Transverse colon (tissue), 4 donors: Measurements from ENCODE around the gene IFT25. TPM values are rescaled to one million over a fixed set of nuclear protein-coding genes. Genes with fewer than 3 reads are reported as not detected.

Source experiments
- DNase-seq: peaks from one replicate; pipeline ENCODE4 v3.0.0-alpha.2; 2019
- H3K27ac ChIP-seq, 4 donors: fragments of 200-600 bp; sonication (generic); 2 replicates each; pipeline ENCODE4 v1.5.1; 2016 to 2018; ENCODE audit warnings: inconsistent platforms in 4 of 4
- H3K27me3 ChIP-seq: fragments of 200-600 bp; sonication (generic); 2 replicates; pipeline ENCODE4 v1.5.1; 2017; ENCODE audit warnings: inconsistent platforms
- H3K36me3 ChIP-seq, 4 donors: fragments of 200-600 bp; sonication (generic); 2 replicates each; pipeline ENCODE4 v1.5.1; 2017 to 2019; ENCODE audit warnings: inconsistent platforms in 4 of 4
- H3K4me1 ChIP-seq, 4 donors: fragments of 200-600 bp; sonication (generic); 2 replicates each; pipeline ENCODE4 v1.5.1; 2017 to 2020; ENCODE audit warnings: inconsistent platforms in 4 of 4
- H3K4me3 ChIP-seq, 4 donors: fragments of 200-600 bp; sonication (generic); 1 replicate in 1 of 4; 2 replicates in 3 of 4; pipeline versions ENCODE4 v1.5.1 to v1.6.1; 2017 to 2019; ENCODE audit warnings: inconsistent platforms in 4 of 4
- H3K9me3 ChIP-seq, 2 donors: fragments of 200-600 bp; sonication (generic); 2 replicates each; pipeline ENCODE4 v1.5.1; 2017 to 2019; ENCODE audit warnings: inconsistent platforms in 2 of 2
- EP300 ChIP-seq: sonication (generic); formaldehyde crosslinking; IDR thresholded peaks from one replicate; pipeline ENCODE4 v1.6.1; 2017; ENCODE audit warnings: antibody characterized with exemption, low read depth
- POLR2A ChIP-seq: fragments of 450-650 bp; IDR thresholded peaks from one replicate; pipeline ENCODE4 v1.6.1; 2016; ENCODE audit warnings: antibody characterized with exemption, mild to moderate bottlenecking, moderate library complexity
- POLR2AphosphoS5 ChIP-seq, 3 donors: sonication (generic); formaldehyde crosslinking; IDR thresholded peaks; one replicate each; pipeline ENCODE4 v1.6.1; 2016; ENCODE audit warnings: antibody characterized with exemption in 3 of 3
- WGBS, 2 donors: methylation state at CpG; one replicate each; pipeline ENCODE4 v1.1.5; 2018; ENCODE audit warnings: low coverage in 1 of 2; 5-methylcytosine and 5-hydroxymethylcytosine counted together
- in situ Hi-C, 4 donors: fragments of 200-750 bp; cut with MboI; loops; one replicate each; pipeline versions ENCODE4 v1.15.0 to v1.15.1; 2017; ENCODE audit warnings: low sequenced_read_pairs in 3 of 4, low pct_ligation_motif_present in 1 of 4, low pct_unique_long_range_greater_than_20kb in 1 of 4
- intact Hi-C: fragments of 100-400 bp; cut with DNase I; formaldehyde crosslinking; loops from one replicate; pipeline ENCODE4 v1.15.1; 2023; ENCODE audit warnings: low total_unique reads
- total RNA-seq, 4 donors: library from RNA; depleted of rRNA; stranded (reverse); fragments of >200 nt; gene quantifications; one replicate each; pipeline ENCODE4 v1.1.0, GENCODE V29; 2016
- TF ChIP-seq, protein P1 (sequence below), 5 experiments: fragments of 200-600 bp in 3 of 5; fragments of 450-650 bp in 2 of 5; sonication (generic) in 3 of 5; IDR thresholded peaks; 1 replicate in 2 of 5; 2 replicates in 3 of 5; pipeline ENCODE4 v1.5.1; 2016 to 2017; ENCODE audit warnings: antibody characterized with exemption in 5 of 5, inconsistent platforms in 3 of 5, mild to moderate bottlenecking in 2 of 5, moderate library complexity in 1 of 5

Gene IFT25
- total RNA-seq, 4 donors from 2014 or later, result 4.2 to 22.5 (median 12.9) TPM

- no peaks in the 10 kb centered on the region for H3K9me3 ChIP-seq
- H3K36me3 ChIP-seq, result no peaks in the 10 kb centered on the region
- H3K4me3 ChIP-seq, result peak overlapping the region; percentile 61 to 95 (median 77)
- H3K27ac ChIP-seq, result peak overlapping the region; percentile 87 to 94 (median 92)
- in situ Hi-C loops, result loop anchor here in 1 of 4 donors (25.0 kb wide), 1 partner anchor 93 kb away; no protein-coding TSS in a partner anchor
- intact Hi-C loops, result no loop called here
- TF ChIP-seq, protein P1, sequence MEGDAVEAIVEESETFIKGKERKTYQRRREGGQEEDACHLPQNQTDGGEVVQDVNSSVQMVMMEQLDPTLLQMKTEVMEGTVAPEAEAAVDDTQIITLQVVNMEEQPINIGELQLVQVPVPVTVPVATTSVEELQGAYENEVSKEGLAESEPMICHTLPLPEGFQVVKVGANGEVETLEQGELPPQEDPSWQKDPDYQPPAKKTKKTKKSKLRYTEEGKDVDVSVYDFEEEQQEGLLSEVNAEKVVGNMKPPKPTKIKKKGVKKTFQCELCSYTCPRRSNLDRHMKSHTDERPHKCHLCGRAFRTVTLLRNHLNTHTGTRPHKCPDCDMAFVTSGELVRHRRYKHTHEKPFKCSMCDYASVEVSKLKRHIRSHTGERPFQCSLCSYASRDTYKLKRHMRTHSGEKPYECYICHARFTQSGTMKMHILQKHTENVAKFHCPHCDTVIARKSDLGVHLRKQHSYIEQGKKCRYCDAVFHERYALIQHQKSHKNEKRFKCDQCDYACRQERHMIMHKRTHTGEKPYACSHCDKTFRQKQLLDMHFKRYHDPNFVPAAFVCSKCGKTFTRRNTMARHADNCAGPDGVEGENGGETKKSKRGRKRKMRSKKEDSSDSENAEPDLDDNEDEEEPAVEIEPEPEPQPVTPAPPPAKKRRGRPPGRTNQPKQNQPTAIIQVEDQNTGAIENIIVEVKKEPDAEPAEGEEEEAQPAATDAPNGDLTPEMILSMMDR (IDR thresholded peaks at IDR 0.05), result no peak
- no peak for TF ChIP-seq POLR2A
- no peaks in the 10 kb centered on the region for H3K27me3 ChIP-seq
- peaks cover 10 to 44% (median 19%) of the 10 kb centered on the region in 4 donors for H3K4me1 ChIP-seq
- WGBS, 2 donors, result 61 to 80% methylated on average over 1 to 20 of the region's 20 CpGs
- DNase-seq, result no peak
Observed at GRCh38 chr1:53944469-53945182, 873 bp downstream of the IFT25 start.

GRCh38 chr1:53943490-53944043 is 1.9 kb downstream of the IFT25 start:
- no peaks in the 10 kb centered on the region for H3K36me3 ChIP-seq
- whole genome bisulfite sequencing, 2 donors, result 94 to 95% methylated on average over 6 to 14 of the region's 14 CpGs
- H3K4me3 ChIP-seq, result no peak overlapping the region
- H3K27me3 ChIP-seq, result no peaks in the 10 kb centered on the region
- intact Hi-C loops (no loop called here), in situ Hi-C loops (loop anchor here in 1 of 4 donors (25.0 kb wide), 1 partner anchor 94 kb away; no protein-coding TSS in a partner anchor)
- no peak for TF ChIP-seq POLR2A
- TF ChIP-seq POLR2AphosphoS5 (IDR thresholded peaks at IDR 0.05), result no peak
- TF ChIP-seq, protein P1 (IDR thresholded peaks at IDR 0.05), result no peak
- TF ChIP-seq EP300, result no peak
- no peak overlapping the region for H3K27ac ChIP-seq
- peaks cover 10 to 44% (median 19%) of the 10 kb centered on the region in 4 donors for H3K4me1 ChIP-seq
- H3K9me3 ChIP-seq, result no peaks in the 10 kb centered on the region
- DNase-seq, result no peak

DNA sequence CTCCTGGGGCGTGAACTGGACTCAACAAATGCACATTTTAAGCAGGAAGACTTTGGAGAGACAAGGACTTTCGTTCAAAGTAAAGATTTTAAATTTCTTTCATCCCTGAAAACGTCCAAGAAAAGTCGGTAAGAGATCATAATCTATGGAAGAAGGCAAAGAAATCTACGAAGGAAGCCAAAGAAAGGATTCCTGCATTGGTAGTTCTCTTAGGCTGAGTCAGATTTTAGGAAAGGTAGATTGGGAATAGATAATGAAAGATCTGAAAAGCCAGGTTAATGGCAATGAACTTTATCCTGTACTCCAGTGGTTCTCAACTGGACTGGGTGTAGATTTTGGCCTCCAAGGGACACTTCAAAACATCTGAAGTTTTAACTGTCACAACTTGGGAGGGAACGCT is 2.4 kb downstream of the IFT25 start:
- no peak overlapping the region for H3K27ac ChIP-seq
- 94 to 100% methylated on average over 5 to 6 of the region's 6 CpGs for WGBS, 2 donors
- TF ChIP-seq POLR2A, result no peak
- no peak for TF ChIP-seq EP300
- TF ChIP-seq POLR2AphosphoS5 (IDR thresholded peaks at IDR 0.05), result no peak
- TF ChIP-seq, protein P1 (IDR thresholded peaks at IDR 0.05), result no peak
- intact Hi-C loops (no loop called here), in situ Hi-C loops (loop anchor here in 1 of 4 donors (25.0 kb wide), 1 partner anchor 94 kb away; no protein-coding TSS in a partner anchor)
- no peak overlapping the region for H3K4me3 ChIP-seq
- H3K36me3 ChIP-seq, result no peaks in the 10 kb centered on the region
- H3K9me3 ChIP-seq, result no peaks in the 10 kb centered on the region
- no peak for DNase-seq
- H3K27me3 ChIP-seq, result no peaks in the 10 kb centered on the region
- H3K4me1 ChIP-seq, result peaks cover 10 to 41% (median 19%) of the 10 kb centered on the region in 4 donors

- H3K27ac ChIP-seq, result no peak overlapping the region
- no peak for DNase-seq
- 90 to 91% methylated on average over 7 of the region's 7 CpGs for WGBS, 2 donors
- H3K27me3 ChIP-seq, result no peaks in the 10 kb centered on the region
- no peak for TF ChIP-seq POLR2A
- TF ChIP-seq EP300, result no peak
- TF ChIP-seq, protein P1 (IDR thresholded peaks at IDR 0.05), result no peak
- TF ChIP-seq POLR2AphosphoS5 (IDR thresholded peaks at IDR 0.05), result no peak
- H3K36me3 ChIP-seq, result no peaks in the 10 kb centered on the region
- intact Hi-C loops, result no loop called here
- H3K4me1 ChIP-seq, result peaks cover 10 to 33% (median 17%) of the 10 kb centered on the region in 4 donors
- no peaks in the 10 kb centered on the region for H3K9me3 ChIP-seq
- no peak overlapping the region for H3K4me3 ChIP-seq
- in situ Hi-C loops, result loop anchor here in 1 of 4 donors (25.0 kb wide), 1 partner anchor 95 kb away; no protein-coding TSS in a partner anchor
Observed at GRCh38 chr1:53942127-53942957, 3.2 kb downstream of the IFT25 start.
